GM12878 (cell line): Measurements from ENCODE around the gene SYCP3.

Source experiments
- SIX5 ChIP-seq: IDR thresholded peaks from 2 replicates; pipeline ENCODE4 v1.6.1; 2011; ENCODE audit warnings: mild to moderate bottlenecking, low read depth, low read length, moderate library complexity; ENCODE audit not compliant: severe bottlenecking
- USF1 ChIP-seq: IDR thresholded peaks from 2 replicates; pipeline ENCODE4 v1.6.1; 2011; ENCODE audit warnings: borderline replicate concordance, low read depth, mild to moderate bottlenecking, moderate library complexity, mixed read lengths, low read length; ENCODE audit not compliant: insufficient read depth; ENCODE audit errors: extremely low read length

GRCh38 chr12:101769865-101770264, 30.6 kb upstream of the SYCP3 start:
- TF ChIP-seq USF1 (no peak), SIX5 (no peak)
